Caki2 (cell line): ENCODE measurements around the gene HEATR5B. TPM values are rescaled to one million over a fixed set of nuclear protein-coding genes. Genes with fewer than 3 reads are reported as not detected.
"Not testable (repeated sequence)": the region's sequence is repeated elsewhere in the genome, so short reads cannot be mapped to it uniquely, and the experiment has no call there.

Experiments used
- DNase-seq: peaks from one replicate; pipeline ENCODE4 v3.0.0-alpha.2; 2015; ENCODE audit warnings: low read depth
- in situ Hi-C: cut with HindIII; loops from 2 replicates; pipeline ENCODE4 v1.10.0; 2016; ENCODE audit warnings: low sequenced_read_pairs, low pct_unique_long_range_greater_than_20kb, mixed read lengths
- total RNA-seq: library from RNA; depleted of rRNA; stranded (reverse); fragments of >200 nt; shearing (Covaris generic); gene quantifications from 2 replicates; pipeline ENCODE4 v1.2.3, GENCODE V29; 2014; ENCODE audit warnings: low replicate concordance; rRNA removed

The HEATR5B gene
- total RNA-seq, 1 experiment from 2014 or later, result 5.8 TPM

- no peak for DNase-seq
- in situ Hi-C loops, result no loop called here
Observed at GRCh38 chr2:36963106-36963505, 121.1 kb downstream of the HEATR5B start.

GRCh38 chr2:36960773-36961172 is 123.4 kb downstream of the HEATR5B start:
- in situ Hi-C loops, result no loop called here
- DNase-seq, result no peak

DNA sequence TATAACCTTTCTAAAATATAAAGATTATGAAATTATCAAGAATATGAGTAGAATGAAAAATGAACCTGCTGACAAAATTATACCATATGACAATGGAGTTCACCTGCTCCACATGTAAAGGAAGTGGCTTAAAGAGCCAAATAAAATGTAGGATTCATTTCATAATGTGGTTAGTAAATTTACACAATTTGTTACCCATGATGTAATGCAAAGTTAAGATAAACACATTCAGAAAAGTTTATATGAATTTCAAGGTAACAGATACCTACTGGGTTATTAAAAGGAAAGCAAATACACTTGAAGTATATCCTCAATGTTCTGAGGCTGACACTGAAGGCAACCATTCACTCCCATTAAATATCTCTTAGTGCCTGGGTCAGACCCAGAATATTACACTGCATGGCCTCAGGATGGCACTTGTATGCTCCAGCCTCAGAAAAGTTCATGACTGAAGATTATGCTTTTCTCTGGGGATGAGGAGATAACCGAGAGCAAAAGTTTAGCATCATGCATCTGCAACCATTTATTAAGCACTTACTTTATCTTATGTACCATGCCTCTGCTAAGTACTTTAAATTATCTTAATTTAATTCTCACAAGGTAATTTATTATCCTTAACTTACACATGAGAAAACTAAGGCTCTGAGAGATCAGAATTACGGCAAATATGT is 124.0 kb downstream of the HEATR5B start:
- in situ Hi-C loops, result no loop called here
- no peak for DNase-seq

DNA sequence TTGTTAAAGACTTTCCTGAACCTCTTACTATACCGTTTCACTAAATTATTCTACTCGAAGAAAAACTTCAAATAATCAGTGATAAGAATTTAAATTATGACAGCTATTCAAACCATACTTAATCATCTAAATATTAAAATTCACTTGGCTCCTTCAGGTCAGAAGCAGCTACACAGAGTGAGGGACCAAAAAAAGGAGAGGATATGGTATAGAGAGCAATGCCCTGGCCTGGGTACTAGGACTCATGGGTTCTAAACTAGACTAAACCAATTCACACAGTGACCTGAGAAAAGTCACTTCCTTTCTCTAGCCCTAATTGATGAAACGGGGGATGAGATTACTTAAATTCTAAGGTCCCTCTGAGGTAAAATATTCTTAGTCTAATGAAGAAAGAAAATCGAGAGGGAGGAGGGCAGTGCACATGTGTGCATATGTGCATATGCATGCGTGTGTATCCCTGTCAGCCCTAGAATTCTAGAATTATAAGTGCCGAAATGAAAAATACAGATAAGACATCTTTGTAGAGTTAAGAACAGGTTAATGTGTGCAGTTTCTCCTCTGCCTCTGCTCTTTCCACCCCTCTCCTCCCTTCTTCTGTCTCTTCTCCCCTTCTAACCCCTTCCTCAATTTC is 129.1 kb downstream of the HEATR5B start:
- DNase-seq, result no peak
- in situ Hi-C loops, result no loop called here

- in situ Hi-C loops, result no loop called here
- DNase-seq, result peak; percentile 78
Observed at GRCh38 chr2:36952748-36953197, 131.4 kb downstream of the HEATR5B start.

GRCh38 chr2:36951574-36951973 is 132.6 kb downstream of the HEATR5B start:
- DNase-seq, result peak; percentile 46

GRCh38 chr2:36951027-36951518 is 133.1 kb downstream of the HEATR5B start:
- DNase-seq, result no peak
- in situ Hi-C loops, result no loop called here

More at GRCh38 chr2:36951574-36951973, 132.6 kb downstream of the HEATR5B start:
- in situ Hi-C loops, result no loop called here

- DNase-seq, result no peak
- in situ Hi-C loops, result no loop called here
Observed at GRCh38 chr2:36949845-36950244, 134.3 kb downstream of the HEATR5B start.

DNA sequence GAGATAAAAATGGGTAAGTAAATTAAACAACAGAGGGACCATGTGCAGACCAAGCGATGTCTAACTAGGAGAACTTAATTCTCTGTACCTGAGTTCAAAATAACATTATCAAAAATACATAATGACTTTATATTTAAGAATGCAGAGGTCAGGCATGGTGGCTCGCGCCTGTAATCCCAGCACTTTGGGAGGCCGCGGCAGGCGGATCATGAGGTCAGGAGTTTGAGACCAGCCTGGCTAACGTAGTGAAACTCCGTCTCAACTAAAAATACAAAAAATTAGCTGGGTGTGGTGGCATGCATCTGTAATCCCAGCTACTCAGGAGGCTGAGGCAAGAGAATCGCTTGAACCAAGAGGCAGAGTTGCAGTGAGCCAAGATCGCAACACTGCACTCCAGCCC is 138.9 kb downstream of the HEATR5B start:
- in situ Hi-C loops, DNase-seq: not testable (repeated sequence)

GRCh38 chr2:36941867-36942266 is 142.3 kb downstream of the HEATR5B start:
- in situ Hi-C loops, result no loop called here
- no peak for DNase-seq

DNA sequence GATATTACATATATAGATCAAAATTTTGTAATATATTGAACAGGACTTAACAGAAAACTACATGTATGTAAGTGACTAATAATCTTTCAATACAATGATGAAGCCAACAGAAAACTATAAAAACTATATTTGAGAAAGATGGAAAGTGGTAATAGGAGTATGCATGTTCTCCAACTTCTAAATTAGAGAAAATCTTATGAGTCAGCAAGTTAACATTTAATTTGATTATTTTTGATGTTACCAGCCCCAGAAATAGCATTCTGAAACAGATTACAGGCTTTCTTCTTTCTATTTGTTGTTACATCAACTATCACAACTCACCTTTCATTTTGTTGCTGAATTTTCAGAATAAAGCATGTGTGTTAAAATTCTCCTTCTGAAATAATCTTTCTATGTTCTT is 147.6 kb downstream of the HEATR5B start:
- DNase-seq, in situ Hi-C loops: not testable (repeated sequence)

DNA sequence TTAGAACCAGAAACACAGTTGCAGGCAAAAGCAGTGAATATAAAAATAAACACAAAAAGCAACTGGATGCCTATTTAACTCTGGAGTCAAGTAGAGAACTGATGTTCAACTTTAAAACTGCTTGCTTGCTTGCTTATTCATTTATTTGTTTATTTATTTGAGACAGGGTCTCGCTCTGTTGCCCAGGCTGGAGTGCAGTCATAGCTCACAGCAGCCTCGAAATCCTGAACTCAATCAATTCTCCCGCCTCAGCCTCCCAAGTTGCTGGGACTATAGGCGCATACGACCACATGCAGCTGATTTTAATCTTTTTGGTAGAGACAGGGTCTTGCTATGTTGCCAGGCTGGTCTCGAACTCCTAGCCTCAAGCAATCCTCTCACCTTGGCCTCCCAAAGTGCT is 152.5 kb downstream of the HEATR5B start:
- in situ Hi-C loops, DNase-seq: not testable (repeated sequence)

Other genes starting within 250 kb of the HEATR5B start
- gene STRN, start 117.8 kb downstream of the HEATR5B start, total RNA-seq, result 5.7 and 7.8 TPM in 2 replicates
- 2.1 and 3.9 TPM in 2 replicates for gene GPATCH11, start 146 bp upstream of the HEATR5B start, total RNA-seq
- 16.8 and 17.0 TPM in 2 replicates for gene EIF2AK2, start 72.6 kb upstream of the HEATR5B start, total RNA-seq
- not detected in 2 replicates for gene SULT6B1, start 104.3 kb upstream of the HEATR5B start, total RNA-seq
- gene CEBPZOS, start 112.1 kb upstream of the HEATR5B start, total RNA-seq, result 22.1 and 25.8 TPM in 2 replicates
- 23.7 and 31.9 TPM in 2 replicates for gene CEBPZ, start 147.2 kb upstream of the HEATR5B start, total RNA-seq
- 17.1 and 19.2 TPM in 2 replicates for gene NDUFAF7, start 147.3 kb upstream of the HEATR5B start, total RNA-seq
- gene PRKD3, start 240.5 kb upstream of the HEATR5B start, total RNA-seq, result 8.4 and 32.7 TPM in 2 replicates